Measurements from ENCODE around the gene HEPN1. TPM values are rescaled to one million over a fixed set of nuclear protein-coding genes. Genes with fewer than 3 reads are reported as not detected.

HEPN1 gene
- total RNA-seq, 1 donor from 2014 or later, result not detected

- intact Hi-C loops (cut with micrococcal nuclease), result no loop called here
Observed at GRCh38 chr11:124897674-124898262, 21.3 kb upstream of the HEPN1 start, which contains the start of gene ROBO4. Gene ROBO4 (minus strand): TSS chr11:124897865. CDS start chr11:124897795, 70 bp downstream.

- intact Hi-C loops (cut with micrococcal nuclease), result no loop called here
Observed at GRCh38 chr11:124898263-124898680, 20.8 kb upstream of the HEPN1 start.

GRCh38 chr11:124898711-124899110 lies 20.3 kb upstream of the HEPN1 start:
- intact Hi-C loops (cut with micrococcal nuclease), result no loop called here

- intact Hi-C loops (cut with micrococcal nuclease), result no loop called here
Observed at GRCh38 chr11:124899383-124900145, 19.5 kb upstream of the HEPN1 start.

- intact Hi-C loops (cut with micrococcal nuclease), result no loop called here
Observed at GRCh38 chr11:124900464-124900863, 18.6 kb upstream of the HEPN1 start.

- intact Hi-C loops (cut with micrococcal nuclease), result no loop called here
Observed at GRCh38 chr11:124902616-124903015, 16.4 kb upstream of the HEPN1 start.

GRCh38 chr11:124915541-124916369 lies 3.3 kb upstream of the HEPN1 start:
- intact Hi-C loops (cut with micrococcal nuclease), result no loop called here

GRCh38 chr11:124916370-124916710 lies 2.7 kb upstream of the HEPN1 start:
- intact Hi-C loops (cut with micrococcal nuclease), result no loop called here

GRCh38 chr11:124917115-124917637 lies 1.9 kb upstream of the HEPN1 start:
- intact Hi-C loops (cut with micrococcal nuclease), result no loop called here

GRCh38 chr11:124919898-124920297 lies 848 bp downstream of the HEPN1 start:
- intact Hi-C loops (cut with micrococcal nuclease), result no loop called here

GRCh38 chr11:124920356-124920755 lies 1.3 kb downstream of the HEPN1 start:
- intact Hi-C loops (cut with micrococcal nuclease), result no loop called here

GRCh38 chr11:124920870-124921609 lies 2.0 kb downstream of the HEPN1 start:
- intact Hi-C loops (cut with micrococcal nuclease), result no loop called here

GRCh38 chr11:124922831-124923230 lies 3.8 kb downstream of the HEPN1 start:
- intact Hi-C loops (cut with micrococcal nuclease), result no loop called here

- intact Hi-C loops (cut with micrococcal nuclease), result no loop called here
Observed at GRCh38 chr11:124923296-124923695, 4.2 kb downstream of the HEPN1 start.

- intact Hi-C loops (cut with micrococcal nuclease), result no loop called here
Observed at GRCh38 chr11:124928942-124929665, 10.1 kb downstream of the HEPN1 start.

GRCh38 chr11:124930799-124931198 lies 11.7 kb downstream of the HEPN1 start:
- intact Hi-C loops (cut with micrococcal nuclease), result no loop called here

GRCh38 chr11:124934862-124935547 lies 16.0 kb downstream of the HEPN1 start:
- intact Hi-C loops (cut with micrococcal nuclease), result no loop called here

GRCh38 chr11:124935548-124936514 lies 16.8 kb downstream of the HEPN1 start, which contains the start of gene HEPACAM:
Gene HEPACAM (minus strand): TSS chr11:124936047. CDS start chr11:124936006, 41 bp downstream.
- intact Hi-C loops (cut with micrococcal nuclease), result no loop called here

All from T-helper 2 cell treated with Interferon-gamma antibody and Interleukin-4, amounts not matched to agents 100 ng/mL and 5 ng/mL, for 36 hours (primary cell).